Left lung (tissue), 10 donors: Measurements from ENCODE around the gene GNAO1. TPM values are rescaled to one million over a fixed set of nuclear protein-coding genes. Genes with fewer than 3 reads are reported as not detected.
A peak's percentile ranks its signal among the peaks of the same experiment; 100 is the strongest.

Experiments
- ATAC-seq: fragments of 200-7000 bp; cut with Tn5 transposase; one replicate; pipeline ENCODE4 v1.9.1; 2020; ENCODE audit warnings: moderate library complexity
- DNase-seq, 4 donors: peaks; one replicate each; pipeline ENCODE4 v3.0.0-alpha.2; 2013 to 2020
- H3K27ac ChIP-seq, 2 donors: fragments of 200-600 bp; sonication (generic) in 1 of 2; one replicate each; pipeline versions ENCODE4 v1.5.0 to v1.8.0; 2020 to 2021
- H3K27me3 ChIP-seq, 2 donors: fragments of 200-600 bp; sonication (generic) in 1 of 2; one replicate each; pipeline versions ENCODE4 v1.5.0 to v1.8.0; 2020 to 2021
- H3K36me3 ChIP-seq, 2 donors: fragments of 200-600 bp; sonication (generic) in 1 of 2; one replicate each; pipeline versions ENCODE4 v1.5.0 to v1.8.0; 2020 to 2021
- H3K4me1 ChIP-seq, 2 donors: fragments of 200-600 bp; one replicate each; pipeline ENCODE4 v1.8.0; 2021
- H3K4me3 ChIP-seq, 2 donors: fragments of 200-600 bp; sonication (generic) in 1 of 2; one replicate each; pipeline versions ENCODE4 v1.5.0 to v1.8.0; 2020 to 2021; ENCODE audit warnings: mild to moderate bottlenecking in 1 of 2
- H3K9me3 ChIP-seq, 2 donors: fragments of 200-600 bp; sonication (generic) in 1 of 2; one replicate each; pipeline versions ENCODE4 v1.5.0 to v1.8.0; 2020 to 2021
- intact Hi-C, 2 donors: fragments of 100-400 bp; cut with DNase I; formaldehyde crosslinking; loops; one replicate each; pipeline versions ENCODE4 v1.11.2 to v1.14.2; 2022
- polyA plus RNA-seq, 6 donors: library from polyadenylated mRNA; unstranded; fragments of 120-200 nt; gene quantifications; one replicate each; pipeline ENCODE4 v1.2.1, GENCODE V29; 2013; ENCODE audit not compliant: insufficient read length in 6 of 6
- total RNA-seq, 2 donors: library from RNA; stranded (reverse); fragmentation: NEBNext Ultra II Directional; extraction: Animal tissue kit (Norgen Biotek cat#: 25700); gene quantifications; one replicate each; pipeline ENCODE4 v1.2.1, GENCODE V29; 2021
- TF ChIP-seq, protein P1 (sequence below), 2 donors: fragments of 200-600 bp; sonication (generic) in 1 of 2; IDR thresholded peaks; one replicate each; pipeline versions ENCODE4 v1.5.0 to v1.8.0; 2021; ENCODE audit warnings: antibody characterized with exemption in 2 of 2
- donor health status: DM: no; HTN: yes; CAD: no.
- donor health status: DM: no; HTN: no; CAD: no.

GNAO1 gene
- total and polyA plus RNA-seq, 8 donors, result 1.3 to 34.1 (median 22.2) TPM

DNA sequence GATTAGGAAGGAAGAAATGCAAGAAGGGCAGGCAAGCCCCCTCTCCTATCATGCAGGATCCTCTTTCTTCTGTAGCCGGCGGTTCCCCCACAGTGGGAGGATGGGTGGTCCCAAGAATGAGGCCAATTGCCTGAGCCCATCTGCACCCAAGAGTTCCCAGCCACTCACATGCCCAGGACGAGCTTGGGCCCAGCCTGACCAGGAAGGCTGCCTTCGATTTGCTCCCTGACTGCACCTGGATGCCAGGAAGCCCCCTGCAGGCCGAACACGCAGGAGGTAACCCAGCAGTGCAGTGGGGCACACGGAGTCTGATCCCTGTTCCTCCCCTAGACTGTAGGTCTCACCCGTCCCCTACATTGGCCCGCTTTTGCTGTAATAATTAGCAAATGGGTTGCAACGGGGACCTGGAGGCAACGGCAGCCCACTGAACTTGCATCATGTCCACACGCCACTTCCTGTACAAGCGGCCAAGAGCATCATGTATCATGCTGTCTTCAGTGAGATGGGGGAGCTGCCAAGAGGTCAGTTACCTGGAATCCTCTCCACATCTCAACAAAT is 166.6 kb downstream of the GNAO1 start:
- peak overlapping the region in 1 of 2 donors; percentile 63 for H3K27ac ChIP-seq
- no peak overlapping the region for H3K4me3 ChIP-seq
- TF ChIP-seq, protein P1, sequence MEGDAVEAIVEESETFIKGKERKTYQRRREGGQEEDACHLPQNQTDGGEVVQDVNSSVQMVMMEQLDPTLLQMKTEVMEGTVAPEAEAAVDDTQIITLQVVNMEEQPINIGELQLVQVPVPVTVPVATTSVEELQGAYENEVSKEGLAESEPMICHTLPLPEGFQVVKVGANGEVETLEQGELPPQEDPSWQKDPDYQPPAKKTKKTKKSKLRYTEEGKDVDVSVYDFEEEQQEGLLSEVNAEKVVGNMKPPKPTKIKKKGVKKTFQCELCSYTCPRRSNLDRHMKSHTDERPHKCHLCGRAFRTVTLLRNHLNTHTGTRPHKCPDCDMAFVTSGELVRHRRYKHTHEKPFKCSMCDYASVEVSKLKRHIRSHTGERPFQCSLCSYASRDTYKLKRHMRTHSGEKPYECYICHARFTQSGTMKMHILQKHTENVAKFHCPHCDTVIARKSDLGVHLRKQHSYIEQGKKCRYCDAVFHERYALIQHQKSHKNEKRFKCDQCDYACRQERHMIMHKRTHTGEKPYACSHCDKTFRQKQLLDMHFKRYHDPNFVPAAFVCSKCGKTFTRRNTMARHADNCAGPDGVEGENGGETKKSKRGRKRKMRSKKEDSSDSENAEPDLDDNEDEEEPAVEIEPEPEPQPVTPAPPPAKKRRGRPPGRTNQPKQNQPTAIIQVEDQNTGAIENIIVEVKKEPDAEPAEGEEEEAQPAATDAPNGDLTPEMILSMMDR (IDR thresholded peaks at IDR 0.05), result no peak
- ATAC-seq, result no peak
- intact Hi-C loops, result no loop called here
- no peaks in the 10 kb centered on the region for H3K9me3 ChIP-seq
- H3K27me3 ChIP-seq, result no peaks in the 10 kb centered on the region
- peak in 1 of 4 donors; percentile 66 for DNase-seq
- H3K36me3 ChIP-seq, result peaks cover 0 to 25% of the 10 kb centered on the region in 2 donors
- H3K4me1 ChIP-seq, result peaks cover 7 to 12% of the 10 kb centered on the region in 2 donors

DNA sequence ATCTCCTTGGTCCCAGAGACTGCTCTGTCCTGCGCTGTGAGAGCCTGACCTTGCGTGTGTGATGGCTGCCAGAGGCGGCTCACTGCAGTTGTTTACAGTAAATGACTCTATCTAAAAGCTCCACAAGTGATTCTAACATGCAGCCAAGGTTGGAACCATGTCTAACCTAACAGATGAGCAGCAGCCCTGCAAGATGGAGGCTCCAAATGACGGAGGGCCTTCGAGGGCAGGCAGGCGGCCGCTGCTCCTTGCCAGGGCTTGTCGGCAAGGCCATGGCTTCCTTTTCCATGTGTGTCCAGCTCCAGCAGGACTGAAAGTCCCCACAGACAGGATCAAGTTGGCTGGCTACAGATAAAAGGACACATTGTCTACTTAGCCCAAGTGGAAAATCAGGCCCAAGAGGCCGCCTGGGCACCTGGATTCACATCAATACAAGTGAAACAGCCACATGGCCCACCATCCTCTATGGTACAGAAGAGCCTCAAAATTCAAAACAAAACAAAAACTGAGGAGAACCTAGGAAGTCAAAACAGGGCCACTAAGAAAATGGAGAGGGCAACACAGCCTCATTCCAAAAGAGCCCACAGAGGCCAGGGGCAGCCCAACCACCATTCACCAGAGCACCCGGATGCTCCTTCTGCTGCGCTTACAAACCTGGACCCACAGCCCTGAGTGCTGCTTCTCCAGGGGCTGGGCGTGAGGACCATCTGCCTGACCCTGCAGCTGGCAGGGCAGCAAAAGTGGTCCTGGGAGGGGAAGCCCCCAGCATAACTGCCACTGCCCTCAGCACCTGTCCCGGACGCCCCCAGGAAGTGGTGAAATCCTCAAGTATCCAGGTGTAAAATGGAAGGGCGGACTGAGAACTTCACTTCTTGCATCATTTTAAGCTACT is 169.1 kb downstream of the GNAO1 start:
- DNase-seq, result peak in 1 of 4 donors; percentile 52
- Histone ChIP-seq H3K27me3 (no peaks in the 10 kb centered on the region), H3K9me3 (no peaks in the 10 kb centered on the region), H3K27ac (no peak overlapping the region), H3K36me3 (peaks cover 0 to 48% of the 10 kb centered on the region in 2 donors), H3K4me1 (peaks cover 7 to 12% of the 10 kb centered on the region in 2 donors), H3K4me3 (no peak overlapping the region)
- ATAC-seq, result no peak
- TF ChIP-seq, protein P1 (IDR thresholded peaks at IDR 0.05), result no peak
- intact Hi-C loops, result no loop called here

DNA sequence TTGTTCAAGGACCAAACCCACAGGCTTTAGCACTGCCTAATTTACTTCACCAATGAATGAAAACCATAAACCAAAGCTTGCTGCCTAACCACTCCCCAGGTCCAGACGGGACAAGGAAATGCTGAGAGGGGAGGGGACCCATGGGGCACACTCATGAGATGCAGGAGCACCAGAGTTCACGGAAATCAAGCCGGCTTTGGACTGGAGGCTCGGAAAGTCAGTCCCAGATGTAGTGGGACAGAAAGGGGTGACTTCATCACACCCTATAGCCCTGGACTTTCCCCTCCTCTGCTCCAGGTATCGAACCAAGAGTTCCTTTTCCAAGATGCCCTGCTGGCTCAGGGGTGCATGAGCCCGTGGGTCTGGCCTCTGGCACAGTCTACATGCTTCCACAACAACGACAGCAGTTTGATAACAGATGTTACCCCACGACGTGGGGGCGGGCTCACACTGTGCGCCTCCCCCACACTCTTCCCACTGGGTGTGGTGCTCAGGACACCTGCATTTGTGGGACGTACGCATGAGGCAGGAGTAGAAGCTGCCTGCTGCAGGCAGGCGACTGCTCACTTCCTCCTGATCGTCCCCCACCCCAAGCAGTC is 170.9 kb downstream of the GNAO1 start:
- intact Hi-C loops, result no loop called here
- no peak overlapping the region for H3K27ac ChIP-seq
- H3K9me3 ChIP-seq, result no peaks in the 10 kb centered on the region
- H3K4me3 ChIP-seq, result no peak overlapping the region
- H3K27me3 ChIP-seq, result no peaks in the 10 kb centered on the region
- TF ChIP-seq, protein P1 (IDR thresholded peaks at IDR 0.05), result no peak
- no peak for DNase-seq
- ATAC-seq, result no peak
- peaks cover 0 to 5% of the 10 kb centered on the region in 2 donors for H3K4me1 ChIP-seq
- H3K36me3 ChIP-seq, result peaks cover 0 to 62% of the 10 kb centered on the region in 2 donors

DNA sequence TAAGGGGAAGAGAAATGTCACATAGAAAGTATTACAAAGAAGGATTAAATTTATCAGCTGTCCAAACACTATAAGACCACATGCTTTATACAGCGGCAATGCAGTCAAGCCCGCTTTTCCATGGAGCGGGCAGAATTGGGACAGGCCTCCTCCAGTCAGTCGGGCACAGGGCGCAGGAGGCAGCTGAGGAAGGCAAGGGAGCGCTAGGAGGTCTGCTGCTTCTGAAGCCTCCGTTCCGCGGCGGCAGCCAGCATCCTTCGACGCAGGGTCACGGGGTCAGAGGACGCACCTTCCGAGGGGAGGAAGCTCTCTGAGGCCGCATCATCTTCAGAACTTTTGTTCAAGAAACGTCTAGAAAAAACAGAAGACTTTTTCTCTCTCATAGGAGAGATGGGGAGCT is 171.4 kb downstream of the GNAO1 start:
- intact Hi-C loops, result no loop called here
- Histone ChIP-seq H3K27me3 (no peaks in the 10 kb centered on the region), H3K9me3 (no peaks in the 10 kb centered on the region), H3K27ac (no peak overlapping the region), H3K4me1 (peaks cover 0 to 2% of the 10 kb centered on the region in 2 donors), H3K4me3 (no peak overlapping the region), H3K36me3 (peaks cover 0 to 67% of the 10 kb centered on the region in 2 donors)
- DNase-seq (no peak), ATAC-seq (no peak)
- TF ChIP-seq, protein P1 (IDR thresholded peaks at IDR 0.05), result no peak

DNA sequence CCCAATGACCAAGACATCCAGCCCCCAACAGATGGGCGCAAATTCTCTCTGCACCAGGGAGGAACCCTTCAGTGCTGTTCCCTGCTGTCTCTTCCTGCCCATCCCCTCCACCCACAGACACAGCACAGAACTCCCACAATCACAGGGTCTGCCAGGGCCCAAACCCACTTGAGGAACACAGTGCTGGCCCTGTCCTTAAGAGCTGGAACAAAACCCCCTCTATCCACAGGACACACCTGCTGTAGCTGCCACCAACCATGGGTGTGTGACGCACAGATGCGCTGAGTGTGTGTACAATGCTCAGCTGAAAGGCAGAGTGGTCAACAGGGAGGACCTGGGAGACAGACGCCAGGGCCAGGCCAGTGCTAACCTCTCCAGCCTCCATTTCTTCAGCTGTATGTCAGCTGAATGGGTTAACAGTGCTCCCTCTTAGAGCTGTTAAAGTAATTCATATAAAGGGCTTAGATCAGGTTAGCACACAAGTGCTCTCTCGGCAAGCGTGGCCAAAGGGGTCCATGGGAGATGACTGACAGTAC is 172.0 kb downstream of the GNAO1 start:
- TF ChIP-seq, protein P1 (IDR thresholded peaks at IDR 0.05), result no peak
- Histone ChIP-seq H3K36me3 (peaks cover 0 to 73% of the 10 kb centered on the region in 2 donors), H3K4me1 (no peaks in the 10 kb centered on the region), H3K27ac (no peak overlapping the region), H3K4me3 (no peak overlapping the region), H3K9me3 (no peaks in the 10 kb centered on the region), H3K27me3 (no peaks in the 10 kb centered on the region)
- intact Hi-C loops, result no loop called here
- ATAC-seq (no peak), DNase-seq (no peak)
